GM12878 (cell line): Measurements from ENCODE around the gene MAP7. TPM values are rescaled to one million over a fixed set of nuclear protein-coding genes. Genes with fewer than 3 reads are reported as not detected.

Experiments used
- ATAC-seq: fragments of 200-7000 bp; cut with Tn5 transposase; 3 replicates; pipeline ENCODE4 v1.9.1; 2020; ENCODE audit warnings: mild to moderate bottlenecking, moderate library complexity
- BruUV-seq: library from RNA; stranded (reverse); fragments of 400-500 nt; replicated peaks from 2 replicates; lab custom pipeline; 2021; lab: Mats Ljungman, UMichigan
- CTCF ChIA-PET: fragments of 300-600 bp; sonication (Branson Sonifier 250); formaldehyde crosslinking; extraction: SDS; loops from one replicate; lab custom pipeline; 2021; ENCODE audit warnings: inconsistent platforms; lab: Yijun Ruan, JAX
- POLR2A ChIA-PET: fragments of 350-600 bp; formaldehyde crosslinking; extraction: SDS; loops from one replicate; lab custom pipeline; 2021; ENCODE audit warnings: inconsistent platforms; lab: Charles Lee
- RAD21 ChIA-PET: fragments of 300-600 bp; sonication (Branson Sonifier 250); formaldehyde crosslinking; loops from one replicate; lab custom pipeline; 2023; ENCODE audit warnings: antibody characterized with exemption; ENCODE audit not compliant: unreplicated experiment; lab: Charles Lee
- SMC1A ChIA-PET: fragments of 300-600 bp; sonication (Branson Sonifier 250); formaldehyde crosslinking; loops from one replicate; lab custom pipeline; 2023; ENCODE audit not compliant: unreplicated experiment, uncharacterized antibody; lab: Charles Lee
- DNase-seq: peaks from one replicate; pipeline ENCODE4 v3.0.0-alpha.2; 2011; ENCODE audit warnings: low read depth, low spot score
- FAIRE-seq: peaks from 3 replicates; lab custom pipeline; 2011; peaks lifted over from hg19 to GRCh38; lab: Jason Lieb, UNC
- H2AFZ ChIP-seq: 2 replicates; pipeline ENCODE4 v1.6.0; 2011; ENCODE audit warnings: low read depth, low read length, control low read depth; ENCODE audit not compliant: control insufficient read depth
- H3K27ac ChIP-seq: 2 replicates; pipeline ENCODE4 v1.5.1; 2011; ENCODE audit warnings: control low read depth; ENCODE audit not compliant: control insufficient read depth, insufficient read depth
- H3K27me3 ChIP-seq, 2 experiments: replicated peaks in 1 of 2; 2 replicates each; pipeline versions ENCODE4 v1.6.0 to v1.6.1; 2011; ENCODE audit warnings: low read length in 1 of 2; ENCODE audit not compliant: control insufficient read depth in 2 of 2, insufficient read depth in 2 of 2
- H3K36me3 ChIP-seq, 2 experiments: 2 replicates each; pipeline ENCODE4 v1.5.1; 2011; ENCODE audit warnings: low read length in 1 of 2; ENCODE audit not compliant: control insufficient read depth in 2 of 2, insufficient read depth in 2 of 2
- H3K4me1 ChIP-seq: 2 replicates; pipeline ENCODE4 v1.6.1; 2011; ENCODE audit warnings: mild to moderate bottlenecking, low read length, moderate library complexity, mixed read lengths; ENCODE audit not compliant: control insufficient read depth, insufficient read depth
- H3K4me2 ChIP-seq: 2 replicates; pipeline ENCODE4 v1.6.0; 2011; ENCODE audit warnings: control low read depth; ENCODE audit not compliant: control insufficient read depth, insufficient read depth
- H3K4me3 ChIP-seq: fragments of 200-600 bp; sonication (generic); 2 replicates; pipeline ENCODE4 v1.5.1; 2016
- H3K79me2 ChIP-seq: 2 replicates; pipeline ENCODE4 v1.6.0; 2011; ENCODE audit warnings: low read length; ENCODE audit not compliant: control insufficient read depth, insufficient read depth
- H3K9ac ChIP-seq: 2 replicates; pipeline ENCODE4 v1.8.0; 2011; ENCODE audit warnings: low read length, control low read depth, mixed read lengths; ENCODE audit not compliant: control insufficient read depth, insufficient read depth
- H3K9me3 ChIP-seq: replicated peaks from 3 replicates; pipeline ENCODE4 v1.5.1; 2011; ENCODE audit warnings: mild to moderate bottlenecking, low read length; ENCODE audit not compliant: control insufficient read depth, insufficient read depth
- H4K20me1 ChIP-seq: 2 replicates; pipeline ENCODE4 v1.6.0; 2011; ENCODE audit not compliant: control insufficient read depth, insufficient read depth
- CBFB ChIP-seq: IDR thresholded peaks from 2 replicates; pipeline ENCODE4 v1.6.1; 2016; ENCODE audit warnings: antibody characterized with exemption, low read depth
- ETV6 ChIP-seq, 2 experiments: fragments of 450-650 bp in 1 of 2; IDR thresholded peaks in 1 of 2; conservative IDR thresholded peaks in 1 of 2; 2 replicates each; pipeline ENCODE4 v1.6.1; 2014; ENCODE audit warnings: antibody characterized with exemption in 1 of 2, borderline replicate concordance in 1 of 2, low read depth in 1 of 2, mild to moderate bottlenecking in 1 of 2, moderate library complexity in 1 of 2
- FOXM1 ChIP-seq: IDR thresholded peaks from 2 replicates; pipeline ENCODE4 v1.6.1; 2012; ENCODE audit warnings: low read depth, mild to moderate bottlenecking, inconsistent platforms, low read length, moderate library complexity
- PAX8 ChIP-seq: fragments of 450-650 bp; IDR thresholded peaks from 2 replicates; pipeline ENCODE4 v1.6.1; 2017; ENCODE audit warnings: mild to moderate bottlenecking, moderate library complexity
- POLR2A ChIP-seq: IDR thresholded peaks from 2 replicates; pipeline ENCODE4 v1.6.1; 2011; ENCODE audit warnings: low read depth, mild to moderate bottlenecking, low read length
- SMAD1 ChIP-seq: fragments of 450-650 bp; IDR thresholded peaks from 2 replicates; pipeline ENCODE4 v1.6.1; 2018; ENCODE audit warnings: mild to moderate bottlenecking, low read depth; ENCODE audit not compliant: partially characterized antibody
- SP1 ChIP-seq: IDR thresholded peaks from one replicate; pipeline ENCODE4 v1.6.1; 2011; ENCODE audit warnings: low read depth, low read length
- WGBS: methylation state at CpG from one replicate; pipeline ENCODE4 v1.1.6; 2016; ENCODE audit warnings: low lambda C conversion rate; ENCODE audit not compliant: insufficient replicate concordance, insufficient coverage; ENCODE audit errors: missing lambda C conversion rate; 5-methylcytosine and 5-hydroxymethylcytosine counted together
- in situ Hi-C: fragments of 300-500 bp; cut with MboI; formaldehyde crosslinking; loops from 9 replicates; pipeline ENCODE4 v1.14.3; 2018; ENCODE audit warnings: mixed read lengths
- intact Hi-C: fragments of 100-400 bp; cut with micrococcal nuclease; formaldehyde crosslinking; loops from one replicate; pipeline ENCODE4 v1.14.2; 2022; ENCODE audit not compliant: unreplicated experiment
- polyA plus RNA-seq, 11 experiments: library from polyadenylated mRNA; depleted of rRNA in 4 of 11; unstranded in 6 of 11; stranded (reverse) in 5 of 11; fragments of >200 nt; fragmentation: Nextera tagmentation in 4 of 11; fragmentation: Illumina TruSeq in 1 of 11; extraction: Ambion mirVana in 4 of 11; extraction: Trizol in 1 of 11; gene quantifications; 1 replicate in 1 of 11; 2 replicates in 10 of 11; pipeline versions ENCODE4 v1.2.1 to v1.2.3, GENCODE V29; 2011 to 2016; ENCODE audit warnings: inconsistent platforms in 2 of 11, missing spikeins in 2 of 11, low read depth in 1 of 11
- total RNA-seq, 4 experiments: library from RNA; depleted of rRNA in 3 of 4; stranded (reverse); fragments of >200 nt in 3 of 4; fragmentation: Illumina TruSeq in 1 of 4; extraction: Trizol in 1 of 4; gene quantifications; 2 replicates each; pipeline versions ENCODE4 v1.2.1 to v1.2.3, GENCODE V29; 2013 to 2021
- TF ChIP-seq, protein P1 (sequence below): fragments of 450-650 bp; IDR thresholded peaks from 2 replicates; pipeline ENCODE4 v1.6.1; 2017; ENCODE audit warnings: antibody characterized with exemption, mild to moderate bottlenecking, moderate library complexity

The MAP7 gene
- total and polyA plus RNA-seq, 10 of the 15 experiments (the other 5 are each of a cell fraction or from before 2014, with no cell fraction given) = 0.04 to 0.17 (median 0.08) TPM; not detected in 2

DNA sequence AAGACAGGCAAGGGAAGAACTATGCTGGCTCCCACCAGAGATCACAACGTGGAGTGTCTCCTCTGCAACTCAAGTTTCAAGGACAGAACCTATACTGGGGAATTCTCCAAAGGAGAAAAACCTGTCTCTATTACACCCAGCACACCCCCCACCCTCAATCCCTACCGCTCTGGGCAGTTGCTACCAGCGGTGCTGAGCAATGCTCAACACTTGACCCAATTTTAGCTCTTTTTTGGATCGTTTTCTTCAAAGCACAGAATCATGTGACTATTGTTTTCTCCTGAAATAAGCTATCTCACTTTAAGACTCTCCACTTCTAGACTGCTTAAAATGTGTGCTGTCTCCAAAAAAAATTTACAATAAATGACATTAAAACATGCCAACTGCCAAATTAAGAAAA lies 23.3 kb downstream of the MAP7 start:
- SMC1A ChIA-PET = no interaction called here
- Histone ChIP-seq H3K4me3 (no peak overlapping the region), H3K27ac (no peak overlapping the region), H3K4me1 (no peaks in the 10 kb centered on the region), H3K9me3 (no peaks in the 10 kb centered on the region), H2AFZ (no peak overlapping the region), H3K9ac (no peak overlapping the region), H4K20me1 (no peaks in the 10 kb centered on the region), H3K36me3 (no peaks in the 10 kb centered on the region), H3K79me2 (no peaks in the 10 kb centered on the region), H3K27me3 (no peaks in the 10 kb centered on the region; a peak in 1 of 4 replicates), H3K4me2 (no peak overlapping the region)
- no peak for ATAC-seq
- in situ Hi-C loops = no loop called here
- TF ChIP-seq ETV6 (conservative IDR thresholded peaks at IDR 0.05 in 1 of 2, IDR thresholded peaks at IDR 0.05 in 1 of 2; ENCODE audit: borderline replicate concordance in 1 of 2, low read depth in 1 of 2) = no peak
- TF ChIP-seq POLR2A = no peak
- TF ChIP-seq, protein P1, sequence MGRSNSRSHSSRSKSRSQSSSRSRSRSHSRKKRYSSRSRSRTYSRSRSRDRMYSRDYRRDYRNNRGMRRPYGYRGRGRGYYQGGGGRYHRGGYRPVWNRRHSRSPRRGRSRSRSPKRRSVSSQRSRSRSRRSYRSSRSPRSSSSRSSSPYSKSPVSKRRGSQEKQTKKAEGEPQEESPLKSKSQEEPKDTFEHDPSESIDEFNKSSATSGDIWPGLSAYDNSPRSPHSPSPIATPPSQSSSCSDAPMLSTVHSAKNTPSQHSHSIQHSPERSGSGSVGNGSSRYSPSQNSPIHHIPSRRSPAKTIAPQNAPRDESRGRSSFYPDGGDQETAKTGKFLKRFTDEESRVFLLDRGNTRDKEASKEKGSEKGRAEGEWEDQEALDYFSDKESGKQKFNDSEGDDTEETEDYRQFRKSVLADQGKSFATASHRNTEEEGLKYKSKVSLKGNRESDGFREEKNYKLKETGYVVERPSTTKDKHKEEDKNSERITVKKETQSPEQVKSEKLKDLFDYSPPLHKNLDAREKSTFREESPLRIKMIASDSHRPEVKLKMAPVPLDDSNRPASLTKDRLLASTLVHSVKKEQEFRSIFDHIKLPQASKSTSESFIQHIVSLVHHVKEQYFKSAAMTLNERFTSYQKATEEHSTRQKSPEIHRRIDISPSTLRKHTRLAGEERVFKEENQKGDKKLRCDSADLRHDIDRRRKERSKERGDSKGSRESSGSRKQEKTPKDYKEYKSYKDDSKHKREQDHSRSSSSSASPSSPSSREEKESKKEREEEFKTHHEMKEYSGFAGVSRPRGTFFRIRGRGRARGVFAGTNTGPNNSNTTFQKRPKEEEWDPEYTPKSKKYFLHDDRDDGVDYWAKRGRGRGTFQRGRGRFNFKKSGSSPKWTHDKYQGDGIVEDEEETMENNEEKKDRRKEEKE = no peak
- no peak for TF ChIP-seq SMAD1
- no peak for TF ChIP-seq SP1
- no peak for TF ChIP-seq FOXM1
- TF ChIP-seq CBFB = no peak
- TF ChIP-seq PAX8 = no peak
- intact Hi-C loops = no loop called here
- DNase-seq = no peak
- 39% methylated on average over 4 of the region's 4 CpGs for WGBS
- no TSS peak for BruUV-seq
- CTCF ChIA-PET = interaction anchor here (0.5 kb wide), 1 partner anchor 74 kb away, joined by 3 read pairs; no protein-coding TSS in a partner anchor
- RAD21 ChIA-PET = no interaction called here
- no peak for FAIRE-seq
- POLR2A ChIA-PET = no interaction called here
